Measurements from ENCODE around the gene MIGA2. TPM values are rescaled to one million over a fixed set of nuclear protein-coding genes. Genes with fewer than 3 reads are reported as not detected.

MIGA2 gene
- total and polyA plus RNA-seq, 2 of the 8 experiments (the other 6 are each of a cell fraction or from before 2014, with no cell fraction given), result 24.6 to 39.0 TPM

DNA sequence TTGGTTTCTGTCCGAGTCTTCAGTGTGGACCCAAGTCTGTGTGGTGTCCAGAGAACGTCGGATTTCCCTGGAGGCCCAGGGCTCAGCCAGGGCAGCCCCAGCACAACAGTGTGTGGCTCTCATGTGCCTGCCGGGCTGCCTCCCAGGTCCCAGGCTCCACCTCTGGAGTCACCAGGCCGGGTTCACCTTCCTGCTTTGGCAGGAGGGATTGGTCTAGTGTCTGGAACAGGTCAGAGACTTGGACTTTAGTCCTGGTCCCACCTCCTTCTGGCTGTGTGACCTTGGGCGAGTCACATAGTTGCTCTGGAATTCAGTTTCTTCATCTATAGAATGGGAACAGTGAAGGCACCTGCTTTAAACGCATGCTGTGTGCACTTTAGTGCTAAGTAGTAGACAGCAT, 47.7 kb downstream of the MIGA2 start:
- ChIA-PET CTCF (ENCODE audit: partially characterized antibody) (interaction anchor here (0.9 to 2.2 kb wide), 2 partner anchors 14 to 17 kb away, joined by 4 to 9 read pairs; no protein-coding TSS in a partner anchor), POLR2A (ENCODE audit: partially characterized antibody) (interaction anchor here (0.6 to 3.9 kb wide), 4 partner anchors 9 to 783 kb away, joined by 3 to 27 read pairs (median 4); no protein-coding TSS in a partner anchor)
- Histone ChIP-seq H2BK20ac (ENCODE audit: low read length) (no peak overlapping the region), H3K79me2 (ENCODE audit: control insufficient read depth in 1 of 2, insufficient read depth in 2 of 2, low read length in 2 of 2) (peaks cover 8 to 40% of the 10 kb centered on the region in 2 experiments; a peak in 3 of 4 replicates), H2BK5ac (ENCODE audit: low read depth, low read length) (no peak overlapping the region), H3K4ac (replicated peaks; ENCODE audit: insufficient read length, low read depth, low read length) (no peak overlapping the region), H3K4me1 (replicated peaks in 1 of 4; ENCODE audit: control insufficient read depth in 3 of 4, insufficient read depth in 4 of 4, low read length in 3 of 4) (peaks cover 0 to 9% (median 5%) of the 10 kb centered on the region in 4 experiments; a peak in 6 of 7 replicates), H2AK5ac (ENCODE audit: low read depth, low read length) (no peak overlapping the region), H3K36me3 (ENCODE audit: control insufficient read depth in 2 of 4, insufficient read depth in 4 of 4, low read length in 3 of 4) (peaks cover 7 to 29% (median 19%) of the 10 kb centered on the region in 4 experiments), H3K23me2 (ENCODE audit: low read depth, low read length) (peaks cover 8% of the 10 kb centered on the region), H3K27ac (ENCODE audit: low read depth, low read length) (no peak overlapping the region), H4K8ac (ENCODE audit: extremely low read depth, insufficient read depth, low read length) (no peak overlapping the region), H3K4me2 (ENCODE audit: insufficient read depth in 1 of 2, low read depth in 2 of 2, low read length in 2 of 2) (no peak overlapping the region), H3K27me3 (replicated peaks in 1 of 4; ENCODE audit: control insufficient read depth in 3 of 4, extremely low read depth in 1 of 4, insufficient read depth in 3 of 4, low read length in 3 of 4) (no peaks in the 10 kb centered on the region), H2AFZ (ENCODE audit: low read length) (no peak overlapping the region), H4K20me1 (replicated peaks in 1 of 2; ENCODE audit: control insufficient read depth in 1 of 2, insufficient read depth in 2 of 2, low read length in 2 of 2) (peaks cover 7 to 22% of the 10 kb centered on the region in 2 experiments), H3K9ac (replicated peaks in 1 of 4; ENCODE audit: extremely low read depth in 1 of 4, low read depth in 3 of 4, low read length in 3 of 4) (0 out of 7 replicates have a peak overlapping the region, but pooled peaks of 1 of the 4 experiments have one; percentile 8), H3K4me3 (ENCODE audit: extremely low read depth in 1 of 4, insufficient read depth in 2 of 4, low read depth in 3 of 4, low read length in 4 of 4) (no peak overlapping the region), H3K9me3 (ENCODE audit: insufficient read depth in 2 of 2, low read depth in 1 of 2, low read length in 1 of 2) (no peaks in the 10 kb centered on the region), H2BK12ac (ENCODE audit: low read depth, low read length) (no peak overlapping the region), H3K23ac (ENCODE audit: insufficient read length) (no peak overlapping the region), H2BK120ac (replicated peaks; ENCODE audit: low read depth, low read length) (no peak overlapping the region), H4K5ac (ENCODE audit: insufficient read length, low read depth, low read length) (no peak overlapping the region), H3K18ac (ENCODE audit: extremely low read depth, low read length) (no peak overlapping the region), H3K14ac (ENCODE audit: insufficient read length) (no peak overlapping the region), H3K79me1 (ENCODE audit: low read depth, low read length) (peaks cover 27% of the 10 kb centered on the region), H2BK15ac (ENCODE audit: low read length) (no peak overlapping the region), H3K56ac (replicated peaks; ENCODE audit: insufficient read length, low read depth, low read length) (no peak overlapping the region), H4K91ac (replicated peaks; ENCODE audit: insufficient read length, low read length) (no peak overlapping the region)
- 83% methylated on average over 7 of the region's 7 CpGs; no CpG with 5 or more reads in 1 of the 2 experiments for WGBS, 2 experiments (ENCODE audit: extremely low coverage in 1 of 2, insufficient coverage in 1 of 2, insufficient read length in 1 of 2, insufficient replicate concordance in 2 of 2, low coverage in 1 of 2, low lambda C conversion rate in 2 of 2, missing lambda C conversion rate in 1 of 2)
- no peak for DNase-seq (ENCODE audit: low read depth in 1 of 2, low spot score in 2 of 2)
- FAIRE-seq, result no peak
- TF ChIP-seq, protein P1, sequence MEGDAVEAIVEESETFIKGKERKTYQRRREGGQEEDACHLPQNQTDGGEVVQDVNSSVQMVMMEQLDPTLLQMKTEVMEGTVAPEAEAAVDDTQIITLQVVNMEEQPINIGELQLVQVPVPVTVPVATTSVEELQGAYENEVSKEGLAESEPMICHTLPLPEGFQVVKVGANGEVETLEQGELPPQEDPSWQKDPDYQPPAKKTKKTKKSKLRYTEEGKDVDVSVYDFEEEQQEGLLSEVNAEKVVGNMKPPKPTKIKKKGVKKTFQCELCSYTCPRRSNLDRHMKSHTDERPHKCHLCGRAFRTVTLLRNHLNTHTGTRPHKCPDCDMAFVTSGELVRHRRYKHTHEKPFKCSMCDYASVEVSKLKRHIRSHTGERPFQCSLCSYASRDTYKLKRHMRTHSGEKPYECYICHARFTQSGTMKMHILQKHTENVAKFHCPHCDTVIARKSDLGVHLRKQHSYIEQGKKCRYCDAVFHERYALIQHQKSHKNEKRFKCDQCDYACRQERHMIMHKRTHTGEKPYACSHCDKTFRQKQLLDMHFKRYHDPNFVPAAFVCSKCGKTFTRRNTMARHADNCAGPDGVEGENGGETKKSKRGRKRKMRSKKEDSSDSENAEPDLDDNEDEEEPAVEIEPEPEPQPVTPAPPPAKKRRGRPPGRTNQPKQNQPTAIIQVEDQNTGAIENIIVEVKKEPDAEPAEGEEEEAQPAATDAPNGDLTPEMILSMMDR (IDR thresholded peaks at IDR 0.05; ENCODE audit: control extremely low read depth in 1 of 3, insufficient read depth in 1 of 3, low read depth in 1 of 3, low read length in 3 of 3), result no peak
- no peak for TF ChIP-seq ASH2L (IDR thresholded peaks at IDR 0.05; ENCODE audit: low read length)
- no peak for TF ChIP-seq BRCA1 (IDR thresholded peaks at IDR 0.05; ENCODE audit: low read depth, low read length)
- no peak for TF ChIP-seq POLR2AphosphoS5 (IDR thresholded peaks at IDR 0.05; ENCODE audit: low read depth, low read length)
- no peak for TF ChIP-seq SP2 (IDR thresholded peaks at IDR 0.05; ENCODE audit: low read length)
- no peak for TF ChIP-seq RFX5 (IDR thresholded peaks at IDR 0.05; ENCODE audit: borderline replicate concordance, low read depth, low read length)
- no peak for TF ChIP-seq ATF2 (IDR thresholded peaks at IDR 0.05; ENCODE audit: low read length)

Measured in H1 (cell line).